GM12892 (cell line): Measurements from ENCODE around the gene NCAM2.

Experiments
- POLR2A ChIP-seq: IDR thresholded peaks from 2 replicates; pipeline ENCODE4 v1.6.1; 2011; ENCODE audit warnings: low read depth, low read length, control low read depth
- POLR2AphosphoS5 ChIP-seq: IDR thresholded peaks from 2 replicates; pipeline ENCODE4 v1.6.1; 2011; ENCODE audit warnings: low read depth, low read length, control low read depth
- TAF1 ChIP-seq: IDR thresholded peaks from 2 replicates; pipeline ENCODE4 v1.6.1; 2011; ENCODE audit warnings: low read depth, mild to moderate bottlenecking, control low read depth, low read length, borderline replicate concordance

GRCh38 chr21:21345872-21346271 is 347.7 kb downstream of the NCAM2 start:
- TF ChIP-seq TAF1: no peak
- TF ChIP-seq POLR2A: no peak
- TF ChIP-seq POLR2AphosphoS5: no peak
